NCI-H2196 treated with DMSO at 0.1 percent for 48 hours (cell line): ENCODE results near the gene MACO1.
"Not testable (repeated sequence)": the region's sequence is repeated elsewhere in the genome, so short reads cannot be mapped to it uniquely, and the experiment has no call there.

ENCODE experiments used
- DNase-seq: peaks from one replicate; lab custom pipeline; 2025; ENCODE audit not compliant: unreplicated experiment; lab: John Stamatoyannopoulos, UW

The MACO1 gene

GRCh38 chr1:25423206-25423605 lies 7.5 kb upstream of the MACO1 start:
- not testable (repeated sequence) for DNase-seq

- no peak for DNase-seq
Observed at GRCh38 chr1:25425098-25426085, 5.3 kb upstream of the MACO1 start.

DNA sequence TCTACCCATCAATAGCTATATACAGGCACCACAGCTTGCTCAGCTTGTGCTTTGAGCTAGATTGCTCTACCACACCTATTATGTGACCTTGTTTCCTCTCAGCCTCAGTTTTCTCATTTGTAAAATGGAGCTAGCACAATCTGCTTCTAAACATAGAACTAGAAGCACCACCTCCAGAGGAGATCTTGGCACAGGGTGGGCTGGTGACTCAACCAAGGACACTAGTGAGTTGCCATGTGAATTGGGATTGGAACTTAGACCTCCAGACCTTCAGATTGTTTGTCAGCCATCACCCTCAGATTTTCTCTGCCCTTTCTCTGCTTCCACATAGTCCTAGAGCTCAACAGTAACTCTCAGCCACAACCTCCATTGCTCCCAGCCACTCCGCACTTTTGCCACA lies 3.0 kb upstream of the MACO1 start:
- no peak for DNase-seq

GRCh38 chr1:25428475-25429166 lies 2.1 kb upstream of the MACO1 start:
- no peak for DNase-seq

- no peak for DNase-seq
Observed at GRCh38 chr1:25430967-25431881, 527 bp downstream of the MACO1 start.

GRCh38 chr1:25431955-25432719 lies 1.4 kb downstream of the MACO1 start:
- DNase-seq: no peak

GRCh38 chr1:25432749-25433388 lies 2.2 kb downstream of the MACO1 start:
- DNase-seq: no peak

DNA sequence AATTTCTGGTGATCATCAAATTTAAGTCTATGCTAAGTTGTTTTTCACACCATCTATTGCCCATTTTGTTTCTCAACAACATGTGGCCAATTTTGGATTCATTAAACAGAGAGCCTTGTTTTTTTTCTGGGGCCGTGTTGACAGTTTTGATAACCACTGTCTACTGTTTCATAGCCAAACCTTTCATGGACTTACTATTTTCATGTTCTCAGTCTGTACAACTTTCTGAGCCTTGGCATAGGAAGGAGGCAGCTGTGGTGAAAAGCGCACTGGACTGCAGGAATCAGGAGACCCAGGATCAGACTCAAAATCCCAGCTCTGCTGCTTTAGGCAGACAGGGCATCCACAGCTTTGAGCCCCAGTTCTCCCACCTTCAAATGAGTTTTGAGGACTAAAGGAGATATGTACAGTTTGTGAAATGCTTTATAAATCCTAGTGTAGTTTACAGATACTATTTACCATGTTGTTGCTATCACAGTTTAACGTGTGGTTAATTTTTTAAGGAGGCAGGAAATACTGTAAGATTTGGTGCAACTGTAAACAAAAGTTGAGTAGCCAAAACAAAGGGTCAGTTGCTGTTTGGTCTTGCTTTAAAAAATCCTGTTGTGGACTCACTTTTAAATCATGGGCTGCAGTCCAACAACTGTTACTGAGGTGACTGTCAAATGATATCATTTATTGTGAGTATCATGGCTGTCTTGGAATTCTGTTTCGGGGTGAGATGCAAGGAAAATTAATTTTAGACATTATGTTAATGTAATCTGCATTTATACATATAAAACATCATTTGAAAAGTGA lies 2.9 kb downstream of the MACO1 start:
- no peak for DNase-seq

DNA sequence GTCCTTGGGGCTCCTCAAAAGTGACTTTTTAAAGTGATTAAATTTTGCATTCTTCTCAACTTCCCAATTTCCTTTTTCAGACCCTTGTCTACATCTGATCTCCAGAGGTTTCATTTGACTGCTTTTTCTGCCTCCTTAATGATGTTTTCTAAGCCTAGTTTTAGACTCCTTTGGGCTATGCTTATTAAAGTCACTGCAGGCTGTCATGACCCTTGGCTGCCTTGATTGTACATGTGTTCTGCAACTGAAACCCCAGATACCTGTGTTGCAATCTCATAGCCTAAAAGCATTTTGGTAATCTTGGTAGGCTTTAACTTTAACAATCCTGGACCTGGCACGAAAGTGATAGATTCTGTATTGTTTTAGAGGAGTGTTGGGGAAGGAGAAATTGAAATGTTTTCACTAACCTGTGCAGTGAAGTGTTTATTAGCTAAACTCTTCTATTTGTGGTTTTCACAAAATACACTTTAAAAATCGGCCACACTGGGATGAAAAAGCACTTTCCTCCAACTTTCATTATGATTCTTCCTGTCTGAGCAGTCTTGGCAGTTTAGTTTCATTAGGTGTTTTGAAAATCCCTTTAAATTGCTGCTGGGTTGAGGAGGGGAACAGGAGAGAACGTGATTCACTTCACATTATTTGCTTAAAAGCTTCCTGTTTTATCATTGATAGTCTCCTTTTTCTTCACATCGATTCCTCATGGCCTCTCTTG lies 4.9 kb downstream of the MACO1 start:
- no peak for DNase-seq

- no peak for DNase-seq
Observed at GRCh38 chr1:25437672-25438071, 7.0 kb downstream of the MACO1 start.

GRCh38 chr1:25439287-25439686 lies 8.6 kb downstream of the MACO1 start:
- DNase-seq: no peak

GRCh38 chr1:25442178-25442577 lies 11.5 kb downstream of the MACO1 start:
- no peak for DNase-seq

DNA sequence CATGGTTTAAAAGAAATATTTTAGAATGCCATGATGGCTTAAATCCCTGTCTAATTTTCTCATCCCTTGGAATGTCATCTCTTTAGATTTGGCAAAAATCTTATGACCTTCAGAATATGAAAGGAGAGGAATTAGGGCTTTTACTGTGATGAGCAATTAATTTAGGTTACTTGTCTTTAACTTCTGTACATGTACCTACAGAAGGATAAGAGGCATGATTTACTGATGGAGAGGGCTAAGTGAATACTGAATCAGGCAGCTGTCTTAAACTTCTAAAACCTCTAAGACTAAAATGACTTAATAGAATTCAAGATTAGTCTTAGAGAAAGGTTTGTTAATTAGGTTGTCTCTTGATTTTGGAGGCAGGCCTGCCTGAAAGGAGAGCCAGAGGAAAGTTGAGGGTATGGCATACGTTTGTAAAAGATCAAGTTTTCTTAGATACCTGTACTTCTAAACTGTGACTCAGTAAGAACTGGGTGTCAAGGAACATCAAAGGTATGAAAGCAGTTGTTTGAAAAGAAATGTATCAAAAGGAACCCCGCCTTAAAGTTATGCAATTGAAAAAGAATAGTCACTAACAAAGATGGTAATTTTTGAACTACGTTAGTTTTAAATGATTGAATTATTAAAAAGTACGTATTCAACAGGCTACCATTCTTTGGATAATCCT lies 12.5 kb downstream of the MACO1 start:
- no peak for DNase-seq

GRCh38 chr1:25444604-25445003 lies 13.9 kb downstream of the MACO1 start:
- not testable (repeated sequence) for DNase-seq

- no peak for DNase-seq
Observed at GRCh38 chr1:25445993-25446538, 15.4 kb downstream of the MACO1 start.

GRCh38 chr1:25447547-25447946 lies 16.9 kb downstream of the MACO1 start:
- no peak for DNase-seq

- DNase-seq: no peak
Observed at GRCh38 chr1:25450891-25451290, 20.2 kb downstream of the MACO1 start.

DNA sequence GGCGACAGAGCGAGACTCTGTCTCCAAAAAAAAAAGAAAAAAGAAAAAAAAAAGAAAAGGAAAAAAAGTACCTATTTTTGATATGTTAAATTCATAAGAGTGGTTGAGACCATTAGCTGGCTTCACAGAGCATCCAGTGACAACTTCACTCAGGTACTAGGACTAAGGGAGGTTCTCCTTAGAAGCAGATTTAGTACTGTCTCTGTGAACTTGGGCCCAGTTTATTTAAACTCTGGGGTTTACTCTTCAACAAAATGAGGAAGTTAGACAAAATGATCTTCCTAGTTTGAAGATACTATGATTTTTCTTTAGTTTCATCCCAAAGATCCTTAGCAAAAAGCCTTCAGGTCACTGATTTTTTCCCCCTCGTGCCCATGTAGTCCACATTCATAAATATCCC lies 21.2 kb downstream of the MACO1 start:
- no peak for DNase-seq
